Neural cell (in vitro differentiated cells): Measurements from ENCODE around the gene F2.

Experiments
- EP300 ChIP-seq: fragments of 450-650 bp; conservative IDR thresholded peaks from 2 replicates; pipeline ENCODE4 v1.6.1; 2014; ENCODE audit warnings: antibody characterized with exemption, mild to moderate bottlenecking, moderate library complexity; ENCODE audit not compliant: poor library complexity, severe bottlenecking
- EZH2 ChIP-seq: fragments of 200-600, 300-800 bp; shearing (Covaris generic), sonication (generic); IDR thresholded peaks from 2 replicates; pipeline ENCODE4 v1.6.1; 2014; ENCODE audit warnings: antibody characterized with exemption, low read length, borderline replicate concordance, mild to moderate bottlenecking; ENCODE audit not compliant: insufficient read depth, poor library complexity, severe bottlenecking
- MXI1 ChIP-seq: fragments of 450-650 bp; conservative IDR thresholded peaks from 2 replicates; pipeline ENCODE4 v1.6.1; 2014; ENCODE audit warnings: antibody characterized with exemption, mild to moderate bottlenecking; ENCODE audit not compliant: poor library complexity, severe bottlenecking
- SMC3 ChIP-seq: fragments of 450-650 bp; conservative IDR thresholded peaks from 2 replicates; pipeline ENCODE4 v1.6.1; 2014; ENCODE audit warnings: antibody characterized with exemption, mild to moderate bottlenecking, moderate library complexity; ENCODE audit not compliant: poor library complexity
- TAF1 ChIP-seq: IDR thresholded peaks from 2 replicates; pipeline ENCODE4 v1.6.1; 2012; ENCODE audit warnings: low read depth
- TF ChIP-seq, protein P1 (sequence below): fragments of 450-650 bp; IDR thresholded peaks from 2 replicates; pipeline ENCODE4 v1.5.1; 2014; ENCODE audit warnings: antibody characterized with exemption, mild to moderate bottlenecking, moderate library complexity; ENCODE audit not compliant: poor library complexity, severe bottlenecking

DNA sequence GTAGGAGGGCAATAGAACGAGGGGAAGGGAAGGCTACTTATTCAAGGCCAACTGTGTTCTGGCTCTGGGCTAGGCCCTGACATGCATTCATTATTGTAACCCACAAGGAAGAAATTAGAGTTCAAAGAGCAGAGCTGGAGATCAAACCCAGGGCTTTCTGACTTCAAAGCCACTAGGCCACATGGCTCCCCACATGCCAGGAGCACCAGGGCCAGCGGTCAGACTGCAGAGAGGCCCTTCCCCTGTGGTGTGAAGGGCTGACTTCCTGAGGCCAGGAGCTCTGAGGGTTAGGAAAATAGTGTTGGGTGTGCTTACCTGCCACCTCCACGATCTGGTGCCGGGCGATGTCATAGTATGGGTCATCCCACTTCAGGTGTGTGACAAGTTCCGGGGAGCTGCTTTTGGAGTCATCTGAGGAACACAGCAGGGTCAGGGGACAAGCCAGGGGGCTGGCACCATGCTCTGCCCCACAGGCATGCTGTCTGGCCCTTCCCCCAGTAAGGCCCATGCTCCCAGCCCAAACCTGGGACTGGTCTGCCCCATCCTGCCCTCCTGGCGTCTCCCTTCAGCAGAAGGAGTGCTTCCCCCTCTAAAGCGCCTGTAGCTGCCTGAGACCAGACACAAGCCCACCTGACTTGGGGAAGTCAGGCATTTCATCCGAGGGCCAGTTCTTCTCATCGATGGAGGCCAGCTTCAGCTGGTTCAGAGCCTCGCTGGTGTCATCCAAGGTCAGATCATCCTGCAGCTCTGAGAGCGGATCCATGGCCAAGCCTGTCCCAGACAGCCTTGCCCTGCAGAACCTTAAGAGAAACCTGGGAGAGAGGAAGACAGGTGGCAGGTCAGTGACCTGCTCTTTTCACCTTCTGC is 23.4 kb upstream of the F2 start:
- TF ChIP-seq EZH2 (no peak), MXI1 (no peak), SMC3 (no peak), EP300 (no peak), TAF1 (no peak)
- TF ChIP-seq, protein P1, sequence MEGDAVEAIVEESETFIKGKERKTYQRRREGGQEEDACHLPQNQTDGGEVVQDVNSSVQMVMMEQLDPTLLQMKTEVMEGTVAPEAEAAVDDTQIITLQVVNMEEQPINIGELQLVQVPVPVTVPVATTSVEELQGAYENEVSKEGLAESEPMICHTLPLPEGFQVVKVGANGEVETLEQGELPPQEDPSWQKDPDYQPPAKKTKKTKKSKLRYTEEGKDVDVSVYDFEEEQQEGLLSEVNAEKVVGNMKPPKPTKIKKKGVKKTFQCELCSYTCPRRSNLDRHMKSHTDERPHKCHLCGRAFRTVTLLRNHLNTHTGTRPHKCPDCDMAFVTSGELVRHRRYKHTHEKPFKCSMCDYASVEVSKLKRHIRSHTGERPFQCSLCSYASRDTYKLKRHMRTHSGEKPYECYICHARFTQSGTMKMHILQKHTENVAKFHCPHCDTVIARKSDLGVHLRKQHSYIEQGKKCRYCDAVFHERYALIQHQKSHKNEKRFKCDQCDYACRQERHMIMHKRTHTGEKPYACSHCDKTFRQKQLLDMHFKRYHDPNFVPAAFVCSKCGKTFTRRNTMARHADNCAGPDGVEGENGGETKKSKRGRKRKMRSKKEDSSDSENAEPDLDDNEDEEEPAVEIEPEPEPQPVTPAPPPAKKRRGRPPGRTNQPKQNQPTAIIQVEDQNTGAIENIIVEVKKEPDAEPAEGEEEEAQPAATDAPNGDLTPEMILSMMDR = no peak
